Measurements from ENCODE around the gene LRRC45.

Gene LRRC45

GRCh38 chr17:81998212-81998611, 24.9 kb upstream of the LRRC45 start:
- no peaks in the 10 kb centered on the region for H3K27me3 ChIP-seq

GRCh38 chr17:81998691-81999438, 24.2 kb upstream of the LRRC45 start:
- Histone ChIP-seq H3K36me3 (no peaks in the 10 kb centered on the region; the same call in 1 of the 2 replicates), H3K4me1 (peaks cover 10% of the 10 kb centered on the region), H3K4me3 (ENCODE audit: low read depth, low read length) (no peak overlapping the region), H3K27me3 (no peaks in the 10 kb centered on the region), H3K9me3 (no peaks in the 10 kb centered on the region)
- no peak for TF ChIP-seq CTCF (IDR thresholded peaks at IDR 0.05; ENCODE audit: low read depth, low read length)
- DNase-seq = no peak

More at GRCh38 chr17:81998212-81998611, 24.9 kb upstream of the LRRC45 start:
- Histone ChIP-seq H3K36me3 (no peaks in the 10 kb centered on the region; the same call in 1 of the 2 replicates), H3K4me1 (peaks cover 4% of the 10 kb centered on the region), H3K4me3 (ENCODE audit: low read depth, low read length) (no peak overlapping the region), H3K9me3 (no peaks in the 10 kb centered on the region)
- DNase-seq = no peak
- TF ChIP-seq CTCF (IDR thresholded peaks at IDR 0.05; ENCODE audit: low read depth, low read length) = no peak

- H3K36me3 ChIP-seq = no peaks in the 10 kb centered on the region; the same call in 1 of the 2 replicates
- peaks cover 13% of the 10 kb centered on the region for H3K4me1 ChIP-seq
- H3K27me3 ChIP-seq = no peaks in the 10 kb centered on the region
- TF ChIP-seq CTCF (IDR thresholded peaks at IDR 0.05; ENCODE audit: low read depth, low read length) = no peak
- no peak for DNase-seq
- no peaks in the 10 kb centered on the region for H3K9me3 ChIP-seq
- no peak overlapping the region for H3K4me3 ChIP-seq (ENCODE audit: low read depth, low read length)
Observed at GRCh38 chr17:81999587-81999975, 23.5 kb upstream of the LRRC45 start.

- no peaks in the 10 kb centered on the region for H3K9me3 ChIP-seq
- TF ChIP-seq CTCF (IDR thresholded peaks at IDR 0.05; ENCODE audit: low read depth, low read length) = no peak
Observed at GRCh38 chr17:81999976-82000802, 22.9 kb upstream of the LRRC45 start.

GRCh38 chr17:82000803-82001570, 22.1 kb upstream of the LRRC45 start:
- Histone ChIP-seq H3K27me3 (no peaks in the 10 kb centered on the region), H3K9me3 (no peaks in the 10 kb centered on the region), H3K36me3 (no peaks in the 10 kb centered on the region; the same call in 1 of the 2 replicates), H3K4me3 (ENCODE audit: low read depth, low read length) (no peak overlapping the region), H3K4me1 (peaks cover 15% of the 10 kb centered on the region)
- no peak for DNase-seq
- no peak for TF ChIP-seq CTCF (IDR thresholded peaks at IDR 0.05; ENCODE audit: low read depth, low read length)

More at GRCh38 chr17:81999976-82000802, 22.9 kb upstream of the LRRC45 start:
- no peaks in the 10 kb centered on the region; the same call in 1 of the 2 replicates for H3K36me3 ChIP-seq
- H3K4me3 ChIP-seq (ENCODE audit: low read depth, low read length) = no peak overlapping the region
- peaks cover 13% of the 10 kb centered on the region for H3K4me1 ChIP-seq
- DNase-seq = no peak
- no peaks in the 10 kb centered on the region for H3K27me3 ChIP-seq
